Aorta (tissue), 5 donors: ENCODE results near the gene FCN3. TPM values are rescaled to one million over a fixed set of nuclear protein-coding genes. Genes with fewer than 3 reads are reported as not detected.

Source experiments
- ATAC-seq: fragments of 200-7000 bp; cut with Tn5 transposase; one replicate; pipeline ENCODE4 v1.9.1; 2022; ENCODE audit warnings: moderate library complexity; ENCODE audit not compliant: low FRiP score
- DNase-seq, 2 donors: peaks; one replicate each; pipeline ENCODE4 v3.0.0-alpha.2; 2020
- H3K27ac ChIP-seq, 2 donors: one replicate each; pipeline ENCODE4 v1.5.1; 2013; ENCODE audit warnings: low read length in 2 of 2, mild to moderate bottlenecking in 2 of 2, moderate library complexity in 2 of 2, control low read depth in 1 of 2, inconsistent platforms in 1 of 2, low read depth in 1 of 2
- H3K27me3 ChIP-seq, 2 donors: one replicate each; pipeline ENCODE4 v1.6.1; 2013; ENCODE audit warnings: control low read depth in 1 of 2, low read length in 1 of 2, mild to moderate bottlenecking in 1 of 2, moderate library complexity in 1 of 2; ENCODE audit not compliant: insufficient read depth in 2 of 2, control insufficient read depth in 1 of 2
- H3K36me3 ChIP-seq, 2 donors: one replicate each; pipeline ENCODE4 v1.6.1; 2013; ENCODE audit warnings: control low read depth in 1 of 2, low read length in 1 of 2, mild to moderate bottlenecking in 1 of 2; ENCODE audit not compliant: insufficient read depth in 2 of 2, control insufficient read depth in 1 of 2
- H3K4me1 ChIP-seq, 2 donors: one replicate each; pipeline ENCODE4 v1.6.1; 2013; ENCODE audit warnings: low read length in 2 of 2, control low read depth in 1 of 2, mild to moderate bottlenecking in 1 of 2, moderate library complexity in 1 of 2; ENCODE audit not compliant: insufficient read depth in 2 of 2, control insufficient read depth in 1 of 2
- H3K4me3 ChIP-seq, 2 donors: one replicate each; pipeline ENCODE4 v1.5.1; 2013; ENCODE audit warnings: low read length in 2 of 2, control low read depth in 1 of 2, mild to moderate bottlenecking in 1 of 2
- H3K9me3 ChIP-seq: one replicate; pipeline ENCODE4 v1.6.1; 2013; ENCODE audit warnings: mild to moderate bottlenecking, low read length; ENCODE audit not compliant: control insufficient read depth
- WGBS, 2 donors: extraction: QIAGEN DNeasy Blood & Tissue Kit; methylation state at CpG; one replicate each; pipeline ENCODE4 v1.1.7; 2013; 5-methylcytosine and 5-hydroxymethylcytosine counted together
- intact Hi-C, 2 donors: fragments of 100-400 bp; cut with DNase I; formaldehyde crosslinking; loops; one replicate each; pipeline versions ENCODE4 v1.14.2 to v1.15.0; 2022
- polyA plus RNA-seq, 2 donors: library from polyadenylated mRNA; stranded (reverse); fragments of 200-250 nt; gene quantifications; one replicate each; pipeline ENCODE4 v1.2.3, GENCODE V29; 2013
- total RNA-seq, 2 donors: library from RNA; stranded (reverse); fragmentation: NEBNext Ultra II Directional; extraction: Animal tissue kit (Norgen Biotek cat#: 25700); gene quantifications; one replicate each; pipeline ENCODE4 v1.2.1, GENCODE V29; 2021
- donor health status: healthy with polysubstance abuse.
- donor health status: Bipolar disorder and iron deficiency.
- donor health status: DM: no; HTN: no; CAD: no.
- donor health status: DM: no; HTN: no; CAD: no.
- donor health status: DM: yes; HTN: yes; CAD: no.

The FCN3 gene
- total and polyA plus RNA-seq, 4 donors = 0.15 to 11.5 (median 1.6) TPM

DNA sequence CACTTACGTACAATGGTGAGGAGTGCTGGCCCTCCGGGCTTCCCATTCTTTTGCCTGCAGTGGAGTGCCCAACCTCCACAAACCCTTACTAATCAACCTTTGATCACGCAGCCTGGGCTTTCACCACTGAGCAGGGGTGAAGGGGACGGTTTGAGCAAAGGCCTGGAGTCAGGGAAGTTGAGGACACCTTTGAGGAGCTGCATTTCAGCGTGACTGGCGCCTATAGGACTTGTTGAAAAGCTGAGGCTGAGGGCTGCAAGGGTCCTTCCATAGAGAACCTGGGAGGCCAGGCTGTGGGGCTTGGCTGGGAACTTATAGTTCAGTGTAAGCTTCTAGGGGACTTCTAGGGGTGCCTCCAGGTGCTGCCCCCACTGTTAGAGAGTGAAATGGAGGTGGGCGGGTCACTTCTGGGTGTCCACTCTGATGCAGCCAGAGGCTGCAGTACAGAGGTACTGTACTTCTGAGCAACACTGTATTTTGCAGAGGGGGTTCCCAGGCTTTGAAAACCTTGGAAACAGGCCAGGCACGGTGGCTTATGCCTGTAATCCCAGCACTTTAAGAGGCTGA, 23.0 kb downstream of the FCN3 start:
- ATAC-seq = no peak
- H3K4me3 ChIP-seq = no peak overlapping the region
- H3K9me3 ChIP-seq = no peaks in the 10 kb centered on the region
- H3K36me3 ChIP-seq = peaks cover 0 to 4% of the 10 kb centered on the region in 2 donors
- DNase-seq = no peak
- H3K4me1 ChIP-seq = no peaks in the 10 kb centered on the region
- H3K27me3 ChIP-seq = no peaks in the 10 kb centered on the region
- intact Hi-C loops = no loop called here
- no peak overlapping the region for H3K27ac ChIP-seq
- 45 to 52% methylated on average over 8 of the region's 8 CpGs for WGBS, 2 donors

DNA sequence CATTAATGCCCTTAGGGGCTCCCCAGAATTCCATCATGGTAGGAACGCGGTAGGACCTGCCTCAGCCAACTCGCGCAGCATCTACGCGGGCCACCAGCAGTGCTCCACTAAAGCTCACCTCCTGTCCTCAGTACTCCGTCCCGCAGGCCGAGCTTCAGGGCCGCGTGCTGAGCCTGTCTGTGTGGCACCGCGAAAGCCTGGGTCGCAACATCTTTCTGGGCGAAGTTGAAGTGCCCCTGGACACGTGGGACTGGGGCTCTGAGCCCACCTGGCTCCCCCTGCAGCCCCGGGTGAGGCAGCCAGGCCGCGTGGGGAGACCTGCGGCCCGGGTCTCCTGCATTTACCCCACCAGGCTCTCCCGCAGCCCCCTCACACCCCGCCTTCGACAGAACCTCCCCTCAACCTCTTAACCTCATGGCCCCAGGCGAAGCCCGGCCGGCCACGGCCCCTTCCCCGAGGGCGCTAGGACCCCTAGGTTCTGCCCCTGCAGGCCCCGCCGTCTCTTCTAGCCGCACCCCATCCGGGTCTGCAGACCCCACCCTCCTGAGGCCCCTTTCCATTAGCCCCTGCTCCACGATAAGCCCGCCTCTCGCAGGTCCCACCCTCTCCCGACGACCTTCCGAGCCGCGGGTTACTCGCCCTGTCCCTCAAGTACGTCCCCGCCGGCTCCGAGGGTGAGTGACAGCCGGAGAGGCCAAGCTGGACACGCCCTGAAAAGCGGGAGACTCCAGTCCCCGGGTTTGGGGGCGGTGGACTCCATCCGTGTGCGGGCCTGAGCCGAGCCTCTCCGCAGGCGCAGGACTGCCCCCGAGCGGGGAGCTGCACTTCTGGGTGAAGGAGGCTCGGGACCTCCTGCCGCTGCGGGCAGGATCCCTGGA, 23.7 kb downstream of the FCN3 start:
- H3K4me3 ChIP-seq = no peak overlapping the region
- ATAC-seq (peak; percentile 44), DNase-seq (no peak)
- H3K27me3 ChIP-seq = no peaks in the 10 kb centered on the region
- WGBS, 2 donors = 18 to 22% methylated on average over 59 to 62 of the region's 62 CpGs
- intact Hi-C loops = no loop called here
- no peak overlapping the region for H3K27ac ChIP-seq
- H3K36me3 ChIP-seq = peaks cover 0 to 4% of the 10 kb centered on the region in 2 donors
- H3K4me1 ChIP-seq = no peaks in the 10 kb centered on the region
- H3K9me3 ChIP-seq = no peaks in the 10 kb centered on the region

- WGBS, 2 donors = 4 to 6% methylated on average over 81 to 84 of the region's 84 CpGs
- peak in 1 of 2 donors; percentile 90 for DNase-seq
- no peaks in the 10 kb centered on the region for H3K4me1 ChIP-seq
- H3K27me3 ChIP-seq = no peaks in the 10 kb centered on the region
- intact Hi-C loops = no loop called here
- H3K36me3 ChIP-seq = peaks cover 0 to 4% of the 10 kb centered on the region in 2 donors
- H3K4me3 ChIP-seq = no peak overlapping the region
- ATAC-seq = peak; percentile 68
- no peak overlapping the region for H3K27ac ChIP-seq
- no peaks in the 10 kb centered on the region for H3K9me3 ChIP-seq
These were observed 24.6 kb downstream of the FCN3 start for GRCh38 chr1:27349784-27350662.

- 18 to 20% methylated on average over 45 to 51 of the region's 51 CpGs for WGBS, 2 donors
- no peak overlapping the region for H3K4me3 ChIP-seq
These were observed 25.5 kb downstream of the FCN3 start for GRCh38 chr1:27348861-27349783.

GRCh38 chr1:27346991-27347624, 27.5 kb downstream of the FCN3 start:
- DNase-seq (no peak), ATAC-seq (no peak)
- no peak overlapping the region for H3K27ac ChIP-seq
- WGBS, 2 donors = 80 to 83% methylated on average over 14 of the region's 14 CpGs
- intact Hi-C loops = no loop called here
- H3K4me3 ChIP-seq = no peak overlapping the region
- H3K4me1 ChIP-seq = no peaks in the 10 kb centered on the region
- H3K27me3 ChIP-seq = no peaks in the 10 kb centered on the region
- H3K36me3 ChIP-seq = no peaks in the 10 kb centered on the region
- H3K9me3 ChIP-seq = no peaks in the 10 kb centered on the region

More at GRCh38 chr1:27348861-27349783, 25.5 kb downstream of the FCN3 start:
- Histone ChIP-seq H3K9me3 (no peaks in the 10 kb centered on the region), H3K36me3 (peaks cover 0 to 4% of the 10 kb centered on the region in 2 donors), H3K27ac (no peak overlapping the region), H3K27me3 (no peaks in the 10 kb centered on the region), H3K4me1 (no peaks in the 10 kb centered on the region)
- ATAC-seq = peak; percentile 23
- no peak for DNase-seq
- intact Hi-C loops = no loop called here

DNA sequence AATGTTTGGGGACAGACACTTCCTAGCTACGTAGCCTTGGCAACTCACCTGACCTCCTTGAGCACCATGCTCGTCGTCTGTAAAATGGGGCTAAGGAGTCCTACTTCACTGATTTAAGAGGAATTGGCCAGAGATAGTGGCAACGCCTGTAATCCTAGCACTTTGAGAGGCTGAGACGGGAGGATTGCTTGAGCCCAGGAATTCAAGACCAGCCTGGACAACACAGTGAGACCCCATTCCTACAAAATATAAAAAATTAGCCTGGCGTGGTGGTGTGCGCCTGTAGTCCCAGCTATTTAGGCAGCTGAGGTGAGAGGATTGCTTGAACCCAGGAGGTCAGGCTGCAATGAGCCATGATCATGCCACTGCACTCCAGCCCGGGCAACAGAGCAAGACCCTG, 28.3 kb downstream of the FCN3 start:
- no peaks in the 10 kb centered on the region for H3K36me3 ChIP-seq
- H3K9me3 ChIP-seq = no peaks in the 10 kb centered on the region
- H3K4me3 ChIP-seq = no peak overlapping the region
- no peaks in the 10 kb centered on the region for H3K27me3 ChIP-seq
- WGBS, 2 donors = 92 to 94% methylated on average over 8 of the region's 8 CpGs
- H3K27ac ChIP-seq = no peak overlapping the region
- intact Hi-C loops = no loop called here
- ATAC-seq = no peak
- H3K4me1 ChIP-seq = no peaks in the 10 kb centered on the region
- DNase-seq = no peak

- no peaks in the 10 kb centered on the region for H3K4me1 ChIP-seq
- no peak overlapping the region for H3K4me3 ChIP-seq
- intact Hi-C loops = no loop called here
- H3K9me3 ChIP-seq = no peaks in the 10 kb centered on the region
- DNase-seq (no peak), ATAC-seq (no peak)
- WGBS, 2 donors = 89 to 90% methylated on average over 10 to 12 of the region's 12 CpGs
- no peaks in the 10 kb centered on the region for H3K27me3 ChIP-seq
- H3K36me3 ChIP-seq = no peaks in the 10 kb centered on the region
- no peak overlapping the region for H3K27ac ChIP-seq
These were observed 29.4 kb downstream of the FCN3 start for GRCh38 chr1:27345272-27345671.
